Measurements from ENCODE around the gene SEC14L1.

Gene SEC14L1

GRCh38 chr17:77194179-77194578, 53.4 kb downstream of the SEC14L1 start:
- no peak for DNase-seq

- DNase-seq, result no peak
Measured at GRCh38 chr17:77196251-77196650, 55.5 kb downstream of the SEC14L1 start.

- no peak for DNase-seq
Measured at GRCh38 chr17:77197115-77197514, 56.3 kb downstream of the SEC14L1 start.

- DNase-seq, result no peak
Measured at GRCh38 chr17:77200711-77201110, 59.9 kb downstream of the SEC14L1 start.

- DNase-seq, result no peak
Measured at GRCh38 chr17:77203436-77203835, 62.7 kb downstream of the SEC14L1 start.

- DNase-seq, result no peak
Measured at GRCh38 chr17:77203846-77204245, 63.1 kb downstream of the SEC14L1 start.

GRCh38 chr17:77204536-77204935, 63.8 kb downstream of the SEC14L1 start:
- no peak for DNase-seq

GRCh38 chr17:77205396-77206125, 64.8 kb downstream of the SEC14L1 start:
- no peak for DNase-seq

- DNase-seq, result no peak
Measured at GRCh38 chr17:77206158-77206956, 65.6 kb downstream of the SEC14L1 start.

- no peak for DNase-seq
Measured at GRCh38 chr17:77207689-77208216, 67.0 kb downstream of the SEC14L1 start.

GRCh38 chr17:77208217-77208808, 67.5 kb downstream of the SEC14L1 start:
- no peak for DNase-seq

GRCh38 chr17:77208856-77209255, 68.1 kb downstream of the SEC14L1 start:
- DNase-seq, result no peak

- no peak for DNase-seq
Measured at GRCh38 chr17:77209330-77209748, 68.6 kb downstream of the SEC14L1 start.

- no peak for DNase-seq
Measured at GRCh38 chr17:77210331-77210730, 69.6 kb downstream of the SEC14L1 start.

- no peak for DNase-seq
Measured at GRCh38 chr17:77210946-77211541, 70.3 kb downstream of the SEC14L1 start.

- DNase-seq, result no peak
Measured at GRCh38 chr17:77211681-77212080, 70.9 kb downstream of the SEC14L1 start.

- DNase-seq, result no peak
Measured at GRCh38 chr17:77212081-77212832, 71.5 kb downstream of the SEC14L1 start.

- no peak for DNase-seq
Measured at GRCh38 chr17:77212833-77213777, 72.3 kb downstream of the SEC14L1 start.

GRCh38 chr17:77213778-77214132, 73.0 kb downstream of the SEC14L1 start:
- no peak for DNase-seq

- DNase-seq, result no peak
Measured at GRCh38 chr17:77214328-77214727, 73.6 kb downstream of the SEC14L1 start.

- DNase-seq, result peak; percentile 70
Measured at GRCh38 chr17:77214743-77215142, 74.0 kb downstream of the SEC14L1 start.
